Epithelial cell of esophagus (primary cell): ENCODE results near the gene TPM1.

Experiments
- DNase-seq: peaks from one replicate; pipeline ENCODE4 v3.0.0; 2010; ENCODE audit warnings: low read depth
- H3K4me3 ChIP-seq: 2 replicates; pipeline ENCODE4 v1.5.1; 2011; ENCODE audit warnings: mild to moderate bottlenecking, low read length, control low read depth
- TF ChIP-seq, protein P1 (sequence below): IDR thresholded peaks from 2 replicates; pipeline ENCODE4 v1.5.1; 2011; ENCODE audit warnings: low read depth, mild to moderate bottlenecking, low read length, control low read depth, inconsistent platforms; ENCODE audit not compliant: insufficient read depth; ENCODE audit errors: missing control alignments

The TPM1 gene

DNA sequence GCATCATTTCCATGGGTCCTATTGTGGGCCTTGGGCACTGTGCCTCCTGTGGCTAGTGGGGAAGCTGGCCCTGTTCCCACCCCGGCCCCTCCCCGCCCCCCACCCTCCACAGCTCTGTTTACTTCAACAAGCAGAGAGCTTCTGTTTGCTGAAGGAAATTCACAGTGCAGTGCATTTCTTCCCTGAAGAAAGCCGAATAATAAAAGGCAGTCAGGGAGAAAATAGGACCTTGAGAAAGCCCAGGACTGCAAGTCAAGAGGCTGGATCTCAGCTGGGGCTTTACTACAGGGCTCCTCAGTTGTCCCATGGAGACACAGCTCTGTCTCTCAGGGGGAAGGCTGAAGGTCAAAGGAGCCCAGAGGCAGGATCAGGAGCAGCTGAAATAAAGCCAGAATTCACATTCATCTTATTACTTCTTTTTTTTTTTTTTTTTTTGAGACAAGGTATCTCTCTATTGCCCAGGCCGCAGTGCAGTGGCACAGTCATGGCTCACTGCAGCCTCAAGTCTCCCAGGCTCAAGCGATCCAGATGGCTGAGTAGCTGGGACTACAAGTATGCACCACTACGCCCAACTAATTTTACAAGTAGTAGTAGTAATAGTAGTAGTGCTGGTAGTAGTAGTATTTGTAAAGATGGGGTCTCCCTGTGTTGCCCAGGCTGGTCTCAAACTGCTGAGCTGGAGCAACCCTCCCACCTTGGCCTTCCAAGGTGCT, 46.1 kb downstream of the TPM1 start:
- no peak overlapping the region for H3K4me3 ChIP-seq
- no peak for DNase-seq
- TF ChIP-seq, protein P1, sequence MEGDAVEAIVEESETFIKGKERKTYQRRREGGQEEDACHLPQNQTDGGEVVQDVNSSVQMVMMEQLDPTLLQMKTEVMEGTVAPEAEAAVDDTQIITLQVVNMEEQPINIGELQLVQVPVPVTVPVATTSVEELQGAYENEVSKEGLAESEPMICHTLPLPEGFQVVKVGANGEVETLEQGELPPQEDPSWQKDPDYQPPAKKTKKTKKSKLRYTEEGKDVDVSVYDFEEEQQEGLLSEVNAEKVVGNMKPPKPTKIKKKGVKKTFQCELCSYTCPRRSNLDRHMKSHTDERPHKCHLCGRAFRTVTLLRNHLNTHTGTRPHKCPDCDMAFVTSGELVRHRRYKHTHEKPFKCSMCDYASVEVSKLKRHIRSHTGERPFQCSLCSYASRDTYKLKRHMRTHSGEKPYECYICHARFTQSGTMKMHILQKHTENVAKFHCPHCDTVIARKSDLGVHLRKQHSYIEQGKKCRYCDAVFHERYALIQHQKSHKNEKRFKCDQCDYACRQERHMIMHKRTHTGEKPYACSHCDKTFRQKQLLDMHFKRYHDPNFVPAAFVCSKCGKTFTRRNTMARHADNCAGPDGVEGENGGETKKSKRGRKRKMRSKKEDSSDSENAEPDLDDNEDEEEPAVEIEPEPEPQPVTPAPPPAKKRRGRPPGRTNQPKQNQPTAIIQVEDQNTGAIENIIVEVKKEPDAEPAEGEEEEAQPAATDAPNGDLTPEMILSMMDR, result no peak

DNA sequence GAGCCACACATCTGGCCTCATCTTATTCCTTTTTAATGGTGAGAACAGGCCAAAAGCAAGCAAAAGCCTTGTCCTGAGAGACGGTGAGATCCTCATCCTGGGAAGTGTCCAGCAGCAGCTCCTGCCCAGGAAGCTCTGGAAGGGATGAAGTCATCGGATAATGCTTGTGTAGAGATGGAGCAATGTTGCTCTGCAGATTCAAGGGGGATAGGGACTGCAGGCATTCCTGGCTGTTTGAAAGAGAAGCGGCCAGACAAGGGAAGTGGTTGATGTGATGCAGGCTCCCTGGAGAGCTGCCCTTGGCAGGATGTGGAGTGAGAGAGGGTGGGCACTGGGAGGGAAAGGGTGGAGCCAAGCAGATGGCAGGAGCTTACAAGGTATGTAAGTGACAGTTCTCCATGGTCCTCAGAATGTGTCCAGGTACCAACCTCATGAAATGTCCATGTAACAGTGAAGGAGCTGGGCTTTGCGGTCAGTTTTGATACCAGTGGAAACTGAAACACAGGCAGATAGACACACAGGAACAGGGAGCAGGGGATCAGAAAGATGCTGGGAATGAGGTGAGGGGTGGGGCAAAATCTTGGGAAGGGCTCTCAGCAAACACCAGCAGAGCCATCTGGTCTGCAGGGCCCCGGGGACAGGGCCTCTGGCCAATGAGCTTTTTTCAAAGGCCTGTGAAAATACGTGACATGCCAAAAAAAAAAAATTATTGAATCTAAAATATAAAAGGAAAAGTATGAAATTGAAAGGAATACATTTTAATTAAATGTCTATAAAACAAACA, 46.9 kb downstream of the TPM1 start:
- TF ChIP-seq, protein P1, result no peak
- no peak overlapping the region for H3K4me3 ChIP-seq
- DNase-seq, result no peak

DNA sequence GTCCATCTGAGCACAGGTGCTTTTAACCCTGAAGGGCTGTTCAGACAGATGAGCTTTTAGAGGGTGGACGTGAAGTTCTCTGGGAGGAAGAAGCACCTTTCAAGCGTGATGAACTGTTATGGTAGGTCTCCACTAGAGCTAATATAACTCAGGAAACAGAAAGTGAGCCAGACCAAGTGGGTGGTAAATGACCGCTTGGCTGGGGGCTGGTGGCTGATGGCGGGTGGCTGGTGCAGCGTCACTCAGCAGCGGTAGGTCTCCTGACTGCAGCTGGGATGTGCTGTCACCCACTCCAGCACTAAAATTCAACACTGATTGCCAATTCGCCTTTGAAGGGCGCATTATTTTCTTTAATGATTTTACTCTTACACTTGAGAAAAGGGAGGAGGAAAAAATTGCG, 47.9 kb downstream of the TPM1 start:
- TF ChIP-seq, protein P1, result no peak
- DNase-seq, result no peak
- H3K4me3 ChIP-seq, result no peak overlapping the region

DNA sequence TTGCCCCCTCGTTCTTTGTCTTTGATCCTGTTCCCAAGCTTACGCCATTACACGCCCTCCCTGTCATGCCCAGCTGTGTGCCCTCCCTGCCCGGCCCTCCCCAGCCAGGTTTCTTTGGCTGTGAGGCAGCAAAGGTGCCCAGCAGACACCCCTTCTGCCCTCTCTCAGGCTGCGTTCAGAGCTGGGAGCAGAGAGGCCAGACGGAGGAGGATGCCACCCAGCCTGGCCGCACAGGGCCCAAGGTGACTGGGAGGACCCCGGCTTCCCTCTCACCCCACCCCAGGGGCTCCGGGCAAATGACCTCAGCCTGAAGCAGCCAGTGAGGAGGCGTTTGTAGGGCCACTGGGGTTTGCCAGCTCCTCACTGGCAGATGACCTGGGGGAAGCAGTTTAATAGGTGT, 48.3 kb downstream of the TPM1 start:
- TF ChIP-seq, protein P1, result no peak
- DNase-seq, result no peak
- H3K4me3 ChIP-seq, result no peak overlapping the region

DNA sequence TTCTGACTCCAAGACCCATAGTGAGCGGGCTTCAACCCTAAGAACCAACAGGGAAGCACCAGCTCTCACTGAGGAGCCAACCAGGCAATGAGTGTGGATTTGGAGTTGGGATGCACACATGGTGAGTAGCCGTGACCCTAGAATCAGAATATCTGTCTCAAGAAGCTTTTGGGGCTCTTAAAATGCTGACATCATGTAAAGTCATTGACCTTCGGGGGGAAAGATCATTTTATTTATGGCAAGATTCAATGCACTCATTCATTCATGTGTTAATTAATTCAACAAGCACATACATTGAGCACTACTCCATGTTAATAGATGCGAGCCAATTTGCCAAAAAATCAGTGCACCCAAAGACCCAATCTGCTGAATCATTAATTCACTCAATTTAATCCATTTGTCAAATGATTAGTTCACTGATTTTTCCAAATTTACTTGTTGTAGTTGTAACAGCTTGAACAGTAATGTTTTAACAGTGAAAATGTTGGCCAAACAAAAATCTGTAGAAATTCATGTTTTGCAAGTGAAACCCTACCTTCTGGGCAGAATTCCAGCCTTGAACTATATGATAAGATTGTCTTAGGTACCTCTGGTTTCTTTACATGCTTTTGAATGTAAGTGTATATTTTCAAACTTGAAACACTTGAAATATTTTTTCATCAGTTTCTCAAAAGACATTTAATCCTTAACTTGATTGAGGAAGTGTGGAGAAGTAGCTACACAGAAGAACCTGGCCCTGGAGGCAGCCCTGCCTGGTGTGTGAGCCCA, 49.3 kb downstream of the TPM1 start:
- no peak overlapping the region for H3K4me3 ChIP-seq
- DNase-seq, result no peak
- TF ChIP-seq, protein P1, result no peak

DNA sequence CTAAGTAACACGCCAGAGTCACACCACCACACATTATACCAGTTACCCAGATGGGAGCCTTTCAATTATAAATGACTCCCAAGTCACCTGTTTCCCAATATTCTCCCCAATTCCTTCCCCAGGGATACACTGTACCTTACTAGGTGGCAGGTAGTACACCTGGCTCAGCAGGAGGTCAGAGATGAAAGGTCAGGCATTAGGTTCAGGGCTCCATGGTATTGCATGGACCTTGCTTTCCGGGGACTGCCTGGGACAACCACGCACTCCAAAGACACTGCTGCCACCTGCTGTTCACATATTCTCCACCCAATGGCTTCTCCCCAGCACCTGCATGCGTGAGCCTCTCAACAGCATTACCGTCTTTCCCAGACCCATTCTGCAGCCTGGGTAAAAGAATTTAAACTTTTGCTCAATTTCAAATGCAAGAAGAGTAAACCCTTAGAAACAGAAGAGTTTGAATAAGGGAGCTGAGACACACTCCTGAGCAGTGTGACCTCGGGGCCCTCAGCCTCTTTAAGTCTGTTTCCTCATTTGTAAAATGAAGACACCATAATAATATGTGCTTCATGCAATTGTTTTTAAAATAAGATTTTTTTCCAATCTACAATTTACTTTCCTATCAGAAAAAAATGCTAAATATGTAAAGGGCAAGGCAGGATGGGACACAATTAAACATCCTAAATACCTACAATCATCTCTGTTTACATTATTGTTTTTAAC, 51.1 kb downstream of the TPM1 start:
- TF ChIP-seq, protein P1, result peak; percentile 93
- no peak overlapping the region for H3K4me3 ChIP-seq
- DNase-seq, result peak; percentile 81
